GM19463 (cell line): ENCODE measurements around the gene SSTR1.
A peak's percentile ranks its signal among the peaks of the same experiment; 100 is the strongest.

Source experiments
- ATAC-seq: cut with Tn5 transposase; IDR thresholded peaks from one replicate; pipeline ENCODE4 v1.9.1; 2021; ENCODE audit warnings: mild to moderate bottlenecking, moderate library complexity; ENCODE audit not compliant: unreplicated experiment

The SSTR1 gene

DNA sequence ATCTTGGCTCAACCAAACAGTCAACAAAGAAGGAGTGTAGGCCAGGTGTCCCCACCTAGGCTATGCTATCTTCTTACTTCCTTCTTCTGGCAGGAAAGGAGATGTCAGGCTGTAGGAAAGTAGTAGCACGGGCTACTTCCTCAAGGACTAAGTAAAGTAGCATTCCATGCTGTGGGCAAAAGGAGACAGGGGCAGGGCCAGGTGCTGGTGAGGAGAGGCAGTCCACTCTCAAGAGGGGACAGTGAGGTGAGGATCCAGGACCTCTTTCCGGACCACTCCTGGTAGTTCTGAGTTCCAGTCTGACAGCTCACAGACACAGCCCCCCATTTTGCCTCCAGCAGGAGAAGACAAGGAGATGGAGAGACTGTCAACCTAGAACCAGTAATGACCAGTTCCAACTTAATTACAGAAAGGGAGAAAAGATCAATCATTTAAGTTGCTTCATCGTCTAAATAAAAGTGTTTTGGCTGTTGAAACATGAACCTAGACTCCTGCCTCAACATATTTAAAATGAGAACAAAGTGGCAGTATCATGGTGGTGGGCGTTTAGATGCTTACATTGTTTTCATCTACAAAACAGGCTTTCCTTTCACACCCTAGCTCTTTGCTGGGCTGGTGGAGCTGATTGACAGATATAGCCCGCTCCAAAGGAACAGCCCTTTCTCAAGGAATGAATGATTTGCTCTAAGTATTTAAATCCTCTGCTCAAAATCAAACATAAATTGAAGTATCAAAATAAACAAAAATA lies 5.1 kb upstream of the SSTR1 start:
- no peak for ATAC-seq

DNA sequence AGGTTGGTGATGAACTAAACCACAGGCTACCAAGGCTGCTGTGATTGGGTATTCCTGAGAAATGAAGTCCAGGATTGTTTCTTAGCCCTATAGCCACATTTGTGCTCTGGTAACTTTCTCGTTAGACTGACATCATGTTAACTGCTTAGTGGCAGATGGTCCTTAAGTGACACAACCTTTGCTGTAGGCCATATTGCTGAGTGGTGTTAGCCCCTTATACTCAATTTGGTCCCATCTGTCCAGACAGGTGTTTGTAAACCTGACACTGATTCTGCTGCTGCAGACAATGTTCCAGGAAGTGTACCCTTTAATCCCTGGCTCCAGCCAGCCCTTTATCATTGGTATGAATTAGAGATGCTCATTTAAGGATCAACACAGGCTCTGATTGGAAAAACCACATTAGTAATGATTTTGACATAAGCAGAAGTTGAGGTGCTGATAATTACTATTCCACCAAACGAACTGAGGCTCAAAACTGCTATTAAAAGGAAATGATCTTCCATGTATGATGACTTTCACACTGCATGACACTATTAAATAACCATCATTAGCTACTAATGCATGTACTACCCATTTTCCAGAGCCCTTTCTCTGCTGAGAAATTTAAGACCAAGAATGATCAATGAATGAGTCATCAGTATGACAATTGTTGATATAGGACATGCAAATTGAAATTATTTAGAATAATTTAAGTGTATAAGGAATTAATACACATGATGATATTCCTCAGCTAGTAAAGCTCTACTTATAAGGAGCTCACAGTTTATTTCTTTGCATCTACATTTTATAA lies 3.6 kb upstream of the SSTR1 start:
- no peak for ATAC-seq

DNA sequence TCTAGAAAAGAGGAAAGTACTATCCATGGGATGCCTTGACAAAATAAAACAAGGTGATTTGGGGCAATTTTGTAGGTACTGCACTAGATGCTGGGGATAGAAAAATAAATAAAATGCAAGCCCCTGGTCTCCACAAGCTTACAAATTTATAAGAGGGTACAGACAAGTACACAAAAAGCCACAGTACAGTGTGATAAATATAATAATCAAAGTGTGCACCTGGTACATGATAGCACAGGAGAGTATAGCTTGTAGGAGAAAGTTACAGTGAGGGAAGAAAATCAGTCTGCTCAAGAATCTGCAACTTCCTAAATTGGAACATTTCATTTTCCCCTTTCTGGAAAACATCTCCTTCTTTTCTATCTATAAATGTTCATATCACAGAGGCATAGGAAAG lies 3.0 kb upstream of the SSTR1 start:
- no peak for ATAC-seq

DNA sequence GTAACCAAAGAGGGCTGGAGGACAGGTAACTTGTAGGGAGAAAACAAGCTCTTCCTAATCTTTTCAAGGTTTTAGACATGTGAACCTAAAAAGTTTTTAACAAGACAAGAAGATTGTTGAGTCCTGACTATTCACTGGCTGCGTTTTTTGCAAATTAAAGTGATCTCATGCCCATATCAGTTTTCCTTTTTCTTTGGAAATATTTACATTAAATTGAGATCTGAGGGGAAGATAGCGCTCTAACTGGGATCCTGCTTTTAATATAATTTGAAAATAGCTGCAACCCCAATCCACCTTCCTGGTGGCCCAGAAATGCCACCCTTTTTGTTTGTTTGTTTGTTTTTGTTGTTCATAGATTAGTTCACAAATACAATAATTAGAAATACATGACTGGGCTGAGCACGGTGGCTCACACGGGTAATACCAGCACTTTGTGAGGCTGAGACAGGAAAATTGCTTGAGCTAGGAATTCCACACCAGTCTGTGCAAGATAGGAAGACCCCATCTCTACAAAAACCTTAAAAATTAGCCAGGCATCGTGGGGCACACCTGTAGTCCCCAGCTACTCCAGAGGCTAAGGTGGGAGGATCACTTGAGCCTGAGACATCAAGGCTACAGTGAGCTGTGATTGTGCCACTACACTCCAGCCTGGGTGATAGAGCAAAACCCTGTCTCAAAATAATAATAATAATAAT lies 2.4 kb upstream of the SSTR1 start:
- ATAC-seq = no peak

DNA sequence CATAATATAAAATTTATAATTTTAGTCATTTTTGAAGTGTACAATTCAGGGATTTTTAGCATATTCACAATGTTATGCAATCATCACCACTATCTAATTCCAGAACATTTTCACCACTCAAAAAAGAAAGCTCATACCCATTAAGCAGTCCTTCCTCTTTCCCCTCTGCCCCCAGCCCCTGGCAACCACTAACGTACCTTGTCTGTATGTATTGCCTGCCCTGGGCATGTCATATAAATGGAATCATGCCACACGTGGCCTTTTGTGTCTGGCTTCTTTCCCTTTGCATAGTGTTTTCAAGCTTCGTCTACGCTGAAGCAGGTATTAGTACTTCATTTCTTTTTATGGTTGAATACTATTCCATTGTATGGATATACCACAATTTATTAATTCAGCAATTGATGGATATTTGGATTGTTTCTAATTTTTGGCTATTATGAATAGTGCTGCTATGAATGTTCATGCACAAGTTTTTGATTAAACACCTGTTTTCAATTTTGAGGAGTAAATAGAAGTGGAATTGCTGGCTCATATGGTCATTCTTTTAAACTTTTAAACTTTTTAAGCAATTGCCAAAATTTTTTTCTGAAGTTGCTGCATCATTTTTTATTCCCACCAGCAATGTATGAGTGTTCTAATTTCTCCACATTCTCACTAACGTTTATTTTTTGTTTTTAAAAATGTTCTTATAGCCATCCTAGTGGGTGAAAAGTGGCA lies 1.6 kb upstream of the SSTR1 start:
- no peak for ATAC-seq

DNA sequence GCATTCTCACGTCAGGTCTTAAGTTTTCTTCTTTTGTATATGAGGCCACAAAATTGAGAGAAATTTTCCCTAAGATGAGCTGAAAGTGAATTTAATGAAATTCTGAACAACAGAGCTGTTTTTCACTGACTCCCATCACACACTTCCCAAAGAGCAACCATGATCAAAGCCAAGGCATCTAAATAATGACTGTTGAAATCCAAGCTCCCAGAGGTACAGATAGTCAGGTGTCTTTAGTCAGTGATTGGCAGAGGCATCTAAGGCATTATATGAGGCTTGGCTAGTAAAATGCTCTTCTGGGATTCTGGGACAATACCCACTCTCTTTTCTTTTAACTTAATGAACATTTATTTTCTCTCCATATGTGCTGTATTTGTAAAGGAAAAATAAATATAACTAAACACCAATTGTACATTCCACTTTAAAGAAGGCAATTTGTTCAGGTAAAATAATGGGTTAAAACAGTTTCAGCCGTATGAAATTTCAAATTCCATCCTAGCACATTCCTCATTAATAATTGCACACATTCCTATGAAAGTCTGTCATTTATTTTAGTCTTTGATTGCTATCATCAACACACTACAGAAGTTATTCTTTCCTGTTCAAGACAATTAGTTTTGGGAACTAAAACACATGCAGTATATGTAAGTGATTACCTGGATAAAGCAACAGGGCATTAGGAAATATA lies 871 bp upstream of the SSTR1 start:
- ATAC-seq = no peak

DNA sequence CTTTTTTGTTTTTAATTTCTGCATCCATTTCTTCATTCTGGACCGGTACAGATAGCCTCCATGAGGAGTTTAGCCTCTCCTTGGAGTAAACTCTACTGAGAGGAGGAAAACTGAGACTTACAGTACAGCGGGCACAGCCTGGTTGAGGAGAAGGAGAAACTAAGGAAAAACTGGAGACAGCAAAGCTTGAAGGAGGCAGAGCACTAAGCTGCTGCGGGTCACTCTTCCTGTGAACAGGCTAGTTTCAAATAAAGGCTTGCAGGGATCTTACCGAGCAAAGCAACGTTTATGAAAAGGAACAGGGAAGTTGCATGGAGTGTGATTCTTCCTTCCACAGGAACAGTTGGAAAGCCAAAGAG lies 348 bp upstream of the SSTR1 start:
- ATAC-seq = no peak

DNA sequence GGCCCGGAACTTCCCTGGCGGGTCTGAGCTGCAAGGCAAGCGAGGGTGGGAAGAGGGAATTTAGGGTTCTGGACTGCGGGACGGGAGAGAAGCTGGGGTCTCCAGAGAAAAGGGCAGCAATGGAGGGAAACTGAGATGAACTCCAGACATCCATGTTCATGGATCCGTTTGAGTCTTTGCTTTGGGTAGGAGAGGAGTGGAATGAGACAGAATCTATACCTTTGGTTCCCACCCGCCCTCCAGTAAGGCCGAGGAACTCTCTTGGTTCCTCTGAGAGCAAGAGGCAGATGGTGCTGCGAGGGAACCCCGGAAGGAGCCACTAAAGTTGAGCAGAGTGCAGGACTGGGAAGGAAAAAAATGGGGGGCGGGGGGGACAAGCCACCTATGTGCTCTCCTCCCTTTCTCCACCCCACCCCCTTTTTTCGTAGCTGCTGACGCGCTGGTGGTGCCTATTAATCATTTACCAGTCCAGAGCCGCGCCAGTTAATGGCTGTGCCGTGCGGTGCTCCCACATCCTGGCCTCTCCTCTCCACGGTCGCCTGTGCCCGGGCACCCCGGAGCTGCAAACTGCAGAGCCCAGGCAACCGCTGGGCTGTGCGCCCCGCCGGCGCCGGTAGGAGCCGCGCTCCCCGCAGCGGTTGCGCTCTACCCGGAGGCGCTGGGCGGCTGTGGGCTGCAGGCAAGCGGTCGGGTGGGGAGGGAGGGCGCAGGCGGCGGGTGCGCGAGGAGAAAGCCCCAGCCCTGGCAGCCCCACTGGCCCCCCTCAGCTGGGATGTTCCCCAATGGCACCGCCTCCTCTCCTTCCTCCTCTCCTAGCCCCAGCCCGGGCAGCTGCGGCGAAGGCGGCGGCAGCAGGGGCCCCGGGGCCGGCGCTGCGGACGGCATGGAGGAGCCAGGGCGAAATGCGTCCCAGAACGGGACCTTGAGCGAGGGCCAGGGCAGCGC lies 1.2 kb downstream of the SSTR1 start:
- ATAC-seq = peak; percentile 39

DNA sequence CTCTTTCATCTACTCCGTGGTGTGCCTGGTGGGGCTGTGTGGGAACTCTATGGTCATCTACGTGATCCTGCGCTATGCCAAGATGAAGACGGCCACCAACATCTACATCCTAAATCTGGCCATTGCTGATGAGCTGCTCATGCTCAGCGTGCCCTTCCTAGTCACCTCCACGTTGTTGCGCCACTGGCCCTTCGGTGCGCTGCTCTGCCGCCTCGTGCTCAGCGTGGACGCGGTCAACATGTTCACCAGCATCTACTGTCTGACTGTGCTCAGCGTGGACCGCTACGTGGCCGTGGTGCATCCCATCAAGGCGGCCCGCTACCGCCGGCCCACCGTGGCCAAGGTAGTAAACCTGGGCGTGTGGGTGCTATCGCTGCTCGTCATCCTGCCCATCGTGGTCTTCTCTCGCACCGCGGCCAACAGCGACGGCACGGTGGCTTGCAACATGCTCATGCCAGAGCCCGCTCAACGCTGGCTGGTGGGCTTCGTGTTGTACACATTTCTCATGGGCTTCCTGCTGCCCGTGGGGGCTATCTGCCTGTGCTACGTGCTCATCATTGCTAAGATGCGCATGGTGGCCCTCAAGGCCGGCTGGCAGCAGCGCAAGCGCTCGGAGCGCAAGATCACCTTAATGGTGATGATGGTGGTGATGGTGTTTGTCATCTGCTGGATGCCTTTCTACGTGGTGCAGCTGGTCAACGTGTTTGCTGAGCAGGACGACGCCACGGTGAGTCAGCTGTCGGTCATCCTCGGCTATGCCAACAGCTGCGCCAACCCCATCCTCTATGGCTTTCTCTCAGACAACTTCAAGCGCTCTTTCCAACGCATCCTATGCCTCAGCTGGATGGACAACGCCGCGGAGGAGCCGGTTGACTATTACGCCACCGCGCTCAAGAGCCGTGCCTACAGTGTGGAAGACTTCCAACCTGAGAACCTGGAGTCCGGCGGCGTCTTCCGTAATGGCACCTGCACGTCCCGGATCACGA lies 2.2 kb downstream of the SSTR1 start:
- no peak for ATAC-seq

DNA sequence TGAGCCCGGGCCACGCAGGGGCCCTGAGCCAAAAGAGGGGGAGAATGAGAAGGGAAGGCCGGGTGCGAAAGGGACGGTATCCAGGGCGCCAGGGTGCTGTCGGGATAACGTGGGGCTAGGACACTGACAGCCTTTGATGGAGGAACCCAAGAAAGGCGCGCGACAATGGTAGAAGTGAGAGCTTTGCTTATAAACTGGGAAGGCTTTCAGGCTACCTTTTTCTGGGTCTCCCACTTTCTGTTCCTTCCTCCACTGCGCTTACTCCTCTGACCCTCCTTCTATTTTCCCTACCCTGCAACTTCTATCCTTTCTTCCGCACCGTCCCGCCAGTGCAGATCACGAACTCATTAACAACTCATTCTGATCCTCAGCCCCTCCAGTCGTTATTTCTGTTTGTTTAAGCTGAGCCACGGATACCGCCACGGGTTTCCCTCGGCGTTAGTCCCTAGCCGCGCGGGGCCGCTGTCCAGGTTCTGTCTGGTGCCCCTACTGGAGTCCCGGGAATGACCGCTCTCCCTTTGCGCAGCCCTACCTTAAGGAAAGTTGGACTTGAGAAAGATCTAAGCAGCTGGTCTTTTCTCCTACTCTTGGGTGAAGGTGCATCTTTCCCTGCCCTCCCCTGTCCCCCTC lies 3.0 kb downstream of the SSTR1 start:
- ATAC-seq = no peak

DNA sequence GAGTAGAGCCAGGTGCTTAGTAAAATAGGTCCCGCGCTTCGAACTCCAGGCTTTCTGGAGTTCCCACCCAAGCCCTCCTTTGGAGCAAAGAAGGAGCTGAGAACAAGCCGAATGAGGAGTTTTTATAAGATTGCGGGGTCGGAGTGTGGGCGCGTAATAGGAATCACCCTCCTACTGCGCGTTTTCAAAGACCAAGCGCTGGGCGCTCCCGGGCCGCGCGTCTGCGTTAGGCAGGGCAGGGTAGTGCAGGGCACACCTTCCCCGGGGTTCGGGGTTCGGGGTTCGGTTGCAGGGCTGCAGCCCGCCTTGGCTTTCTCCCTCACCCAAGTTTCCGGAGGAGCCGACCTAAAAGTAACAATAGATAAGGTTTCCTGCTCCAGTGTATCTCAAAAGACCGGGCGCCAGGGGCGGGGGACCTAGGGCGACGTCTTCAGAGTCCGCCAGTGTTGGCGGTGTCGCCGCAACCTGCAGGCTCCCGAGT lies 3.6 kb downstream of the SSTR1 start:
- ATAC-seq = no peak

DNA sequence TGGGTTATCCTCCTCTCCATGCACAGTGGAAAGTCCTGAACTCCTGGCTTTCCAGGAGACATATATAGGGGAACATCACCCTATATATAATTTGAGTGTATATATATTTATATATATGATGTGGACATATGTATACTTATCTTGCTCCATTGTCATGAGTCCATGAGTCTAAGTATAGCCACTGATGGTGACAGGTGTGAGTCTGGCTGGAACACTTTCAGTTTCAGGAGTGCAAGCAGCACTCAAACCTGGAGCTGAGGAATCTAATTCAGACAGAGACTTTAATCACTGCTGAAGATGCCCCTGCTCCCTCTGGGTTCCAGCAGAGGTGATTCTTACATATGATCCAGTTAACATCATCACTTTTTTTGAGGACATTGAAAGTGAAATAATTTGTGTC lies 4.4 kb downstream of the SSTR1 start:
- ATAC-seq = no peak

DNA sequence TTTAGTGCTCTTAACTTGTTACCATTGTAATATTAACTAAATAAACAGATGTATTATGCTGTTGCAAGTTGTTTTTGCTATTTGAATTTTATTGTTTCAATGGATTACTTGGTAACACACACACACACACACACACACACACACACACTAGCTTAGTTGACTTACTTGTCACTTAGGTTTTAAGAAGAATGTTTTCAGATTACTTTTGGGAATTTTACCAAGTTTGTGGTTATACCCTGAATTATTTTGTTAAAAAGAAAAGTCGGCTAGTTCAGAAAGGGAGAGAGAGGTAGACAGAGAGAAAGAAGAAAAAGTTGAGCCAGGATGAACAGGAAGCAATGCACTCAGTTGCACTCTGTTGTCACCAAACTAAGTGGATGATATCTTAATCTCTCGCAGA lies 5.3 kb downstream of the SSTR1 start:
- ATAC-seq = no peak

DNA sequence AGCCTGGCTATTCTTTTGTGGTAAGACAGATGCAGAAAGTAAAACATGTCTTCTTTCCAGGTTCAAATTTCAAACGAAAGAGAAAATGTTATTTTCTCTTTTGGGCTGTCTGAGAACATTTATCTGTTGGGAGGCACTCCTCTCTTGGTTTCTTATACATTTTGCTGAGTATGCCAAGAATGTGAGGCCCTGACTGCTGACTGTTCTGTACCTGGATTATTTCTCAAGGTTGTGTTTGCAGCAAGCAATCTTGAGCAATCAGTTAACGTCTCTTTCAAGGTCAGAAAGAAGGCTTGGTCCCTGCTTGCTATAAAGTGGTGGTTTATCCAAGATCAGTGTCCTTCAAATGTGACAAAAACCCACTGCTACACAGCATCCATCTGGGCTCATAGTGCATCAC lies 9.8 kb downstream of the SSTR1 start:
- no peak for ATAC-seq

DNA sequence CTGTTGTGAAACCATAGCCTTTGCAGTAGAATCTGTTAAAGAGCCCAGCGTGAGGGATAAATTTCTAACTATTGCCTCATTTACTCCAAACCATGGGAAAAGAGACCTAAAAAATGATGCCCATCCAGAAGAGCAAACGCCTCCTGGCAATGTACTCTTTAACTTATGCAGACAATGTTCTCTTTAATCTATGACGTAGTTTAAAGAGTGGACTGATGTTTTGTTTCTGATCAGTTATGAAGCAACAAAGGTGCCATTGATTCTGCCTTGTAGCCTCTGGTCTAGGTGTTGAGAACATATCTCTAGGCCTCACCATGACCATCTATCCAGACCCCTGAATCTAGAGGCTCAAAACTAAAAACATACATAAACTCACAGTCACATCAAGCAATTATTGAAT lies 13.4 kb downstream of the SSTR1 start:
- ATAC-seq = no peak

DNA sequence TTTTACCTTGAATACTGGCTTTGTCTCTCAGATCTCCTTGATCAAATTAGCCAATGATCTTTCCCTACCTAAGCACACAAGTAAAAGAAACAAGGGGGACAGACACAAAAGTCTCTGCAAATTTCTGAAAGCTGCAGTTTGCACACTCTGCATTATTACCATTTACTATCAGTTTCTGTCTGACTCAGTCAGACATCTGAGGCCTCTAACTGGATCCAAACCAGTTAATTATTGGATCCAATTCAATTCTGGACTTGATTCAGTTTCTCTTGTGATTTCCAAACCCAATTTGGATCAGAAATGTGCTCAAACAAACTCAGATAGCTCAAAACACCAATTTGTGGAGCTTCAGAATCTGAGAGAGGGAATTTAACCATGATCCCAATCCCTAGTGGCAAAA lies 16.6 kb downstream of the SSTR1 start:
- no peak for ATAC-seq

DNA sequence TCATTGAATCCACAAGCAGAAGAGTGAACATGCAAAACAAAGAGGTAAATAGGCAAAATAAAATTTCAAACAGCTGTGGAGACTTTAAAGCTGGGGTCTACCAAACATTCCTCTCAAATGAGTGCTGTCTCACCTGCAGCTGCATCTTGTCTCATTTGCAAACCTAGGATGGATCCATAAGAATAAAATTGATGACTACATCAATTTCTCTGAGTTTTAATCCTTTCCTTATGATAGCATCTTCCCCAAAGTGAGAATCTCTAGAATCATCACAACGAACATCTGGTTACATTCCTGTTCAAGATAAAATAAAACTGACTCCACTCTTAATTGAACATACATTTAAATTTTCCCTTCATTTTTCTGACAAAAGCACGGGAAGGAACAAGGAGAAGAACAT lies 18.2 kb downstream of the SSTR1 start:
- ATAC-seq = no peak

DNA sequence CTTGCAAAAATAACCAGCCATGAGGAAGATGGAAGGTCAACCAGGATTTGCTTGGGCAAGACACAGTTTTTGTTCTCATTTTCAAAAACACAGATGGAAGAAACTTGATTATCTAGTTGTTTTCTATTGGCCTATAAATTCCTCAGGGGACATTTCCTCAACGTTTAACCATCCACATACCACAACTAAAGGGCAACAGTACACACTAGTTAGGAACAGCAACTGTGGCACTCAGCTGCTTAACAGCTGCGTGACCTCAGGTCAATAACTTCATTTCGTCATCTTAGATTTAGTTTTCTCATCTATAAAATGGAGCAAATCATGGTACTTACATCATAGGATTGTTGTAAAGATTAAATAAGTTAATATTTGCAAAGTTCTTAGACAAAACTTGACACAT lies 18.7 kb downstream of the SSTR1 start:
- ATAC-seq = no peak
